ENCODE data around the gene PSIP1. TPM values are rescaled to one million over a fixed set of nuclear protein-coding genes. Genes with fewer than 3 reads are reported as not detected.

Gene PSIP1
- total RNA-seq, 1 donor from 2014 or later = 128 TPM

GRCh38 chr9:15501803-15502202 is 9.0 kb downstream of the PSIP1 start:
- H3K27ac Mint-ChIP-seq (ENCODE audit: unreplicated experiment) = no peak overlapping the region
- no peak for DNase-seq (ENCODE audit: low spot score)
- H3K4me1 Mint-ChIP-seq (ENCODE audit: unreplicated experiment) = no peaks in the 10 kb centered on the region
- peaks cover 7% of the 10 kb centered on the region for H3K36me3 Mint-ChIP-seq (ENCODE audit: low read depth, unreplicated experiment)
- no peaks in the 10 kb centered on the region for H3K9me3 Mint-ChIP-seq (ENCODE audit: unreplicated experiment)
- no peaks in the 10 kb centered on the region for H3K27me3 Mint-ChIP-seq (ENCODE audit: unreplicated experiment)
- no peak overlapping the region for H3K4me3 Mint-ChIP-seq (ENCODE audit: unreplicated experiment)
- no peak for TF ChIP-seq CTCF (IDR thresholded peaks at IDR 0.05; ENCODE audit: unreplicated experiment)

GRCh38 chr9:15501179-15501578 is 9.6 kb downstream of the PSIP1 start:
- peaks cover 4% of the 10 kb centered on the region for H3K36me3 Mint-ChIP-seq (ENCODE audit: low read depth, unreplicated experiment)

GRCh38 chr9:15499139-15499538 is 11.6 kb downstream of the PSIP1 start:
- Mint-ChIP-seq H3K4me3 (ENCODE audit: unreplicated experiment) (no peak overlapping the region), H3K4me1 (ENCODE audit: unreplicated experiment) (no peaks in the 10 kb centered on the region), H3K9me3 (ENCODE audit: unreplicated experiment) (no peaks in the 10 kb centered on the region), H3K27me3 (ENCODE audit: unreplicated experiment) (no peaks in the 10 kb centered on the region), H3K36me3 (ENCODE audit: low read depth, unreplicated experiment) (peaks cover 9% of the 10 kb centered on the region), H3K27ac (ENCODE audit: unreplicated experiment) (peak overlapping the region; percentile 36)
- TF ChIP-seq CTCF (IDR thresholded peaks at IDR 0.05; ENCODE audit: unreplicated experiment) = no peak
- no peak for DNase-seq (ENCODE audit: low spot score)

More at GRCh38 chr9:15501179-15501578, 9.6 kb downstream of the PSIP1 start:
- Mint-ChIP-seq H3K9me3 (ENCODE audit: unreplicated experiment) (no peaks in the 10 kb centered on the region), H3K27ac (ENCODE audit: unreplicated experiment) (no peak overlapping the region), H3K4me1 (ENCODE audit: unreplicated experiment) (no peaks in the 10 kb centered on the region), H3K4me3 (ENCODE audit: unreplicated experiment) (no peak overlapping the region), H3K27me3 (ENCODE audit: unreplicated experiment) (no peaks in the 10 kb centered on the region)
- no peak for TF ChIP-seq CTCF (IDR thresholded peaks at IDR 0.05; ENCODE audit: unreplicated experiment)
- DNase-seq (ENCODE audit: low spot score) = no peak

- no peak overlapping the region for H3K4me3 Mint-ChIP-seq (ENCODE audit: unreplicated experiment)
- no peaks in the 10 kb centered on the region for H3K4me1 Mint-ChIP-seq (ENCODE audit: unreplicated experiment)
- no peak overlapping the region for H3K27ac Mint-ChIP-seq (ENCODE audit: unreplicated experiment)
- no peak for TF ChIP-seq CTCF (IDR thresholded peaks at IDR 0.05; ENCODE audit: unreplicated experiment)
- peaks cover 1% of the 10 kb centered on the region for H3K9me3 Mint-ChIP-seq (ENCODE audit: unreplicated experiment)
- DNase-seq (ENCODE audit: low spot score) = no peak
- H3K27me3 Mint-ChIP-seq (ENCODE audit: unreplicated experiment) = no peaks in the 10 kb centered on the region
- H3K36me3 Mint-ChIP-seq (ENCODE audit: low read depth, unreplicated experiment) = peaks cover 13% of the 10 kb centered on the region
Observed at GRCh38 chr9:15498246-15498995, 12.3 kb downstream of the PSIP1 start.

GRCh38 chr9:15492485-15493150 is 18.2 kb downstream of the PSIP1 start:
- no peaks in the 10 kb centered on the region for H3K27me3 Mint-ChIP-seq (ENCODE audit: unreplicated experiment)

More at GRCh38 chr9:15492485-15493150, 18.2 kb downstream of the PSIP1 start:
- no peak for DNase-seq (ENCODE audit: low spot score)
- peaks cover 6% of the 10 kb centered on the region for H3K9me3 Mint-ChIP-seq (ENCODE audit: unreplicated experiment)
- H3K27ac Mint-ChIP-seq (ENCODE audit: unreplicated experiment) = no peak overlapping the region
- peaks cover 39% of the 10 kb centered on the region for H3K36me3 Mint-ChIP-seq (ENCODE audit: low read depth, unreplicated experiment)
- no peak for TF ChIP-seq CTCF (IDR thresholded peaks at IDR 0.05; ENCODE audit: unreplicated experiment)
- H3K4me3 Mint-ChIP-seq (ENCODE audit: unreplicated experiment) = peak overlapping the region; percentile 68
- no peaks in the 10 kb centered on the region for H3K4me1 Mint-ChIP-seq (ENCODE audit: unreplicated experiment)
